Neutrophil (primary cell): ENCODE data around the gene GRIN2A.

Source experiments
- H3K27ac ChIP-seq: fragments of 200-600 bp; sonication (generic); 2 replicates; pipeline ENCODE4 v1.5.1; 2016; ENCODE audit warnings: mild to moderate bottlenecking, moderate library complexity
- H3K27me3 ChIP-seq: fragments of 200-600 bp; sonication (generic); 2 replicates; pipeline ENCODE4 v1.6.0; 2016; ENCODE audit warnings: mild to moderate bottlenecking
- H3K36me3 ChIP-seq: fragments of 200-600 bp; sonication (generic); 2 replicates; pipeline ENCODE4 v1.5.1; 2017
- H3K4me1 ChIP-seq, 2 experiments: fragments of 200-600 bp in 1 of 2; sonication (generic) in 1 of 2; 1 replicate in 1 of 2; 2 replicates in 1 of 2; pipeline versions ENCODE4 v1.5.1 to v1.6.1; 2013 to 2016; ENCODE audit warnings: low read depth in 1 of 2, low read length in 1 of 2, mild to moderate bottlenecking in 1 of 2, moderate library complexity in 1 of 2; ENCODE audit not compliant: control insufficient read depth in 1 of 2, insufficient read depth in 1 of 2
- H3K4me3 ChIP-seq, 2 experiments: fragments of 200-600 bp in 1 of 2; sonication (generic) in 1 of 2; 1 replicate in 1 of 2; 2 replicates in 1 of 2; pipeline ENCODE4 v1.5.1; 2013 to 2016; ENCODE audit warnings: low read depth in 1 of 2, low read length in 1 of 2, mild to moderate bottlenecking in 1 of 2, moderate library complexity in 1 of 2
- H3K9me3 ChIP-seq: fragments of 200-600 bp; sonication (generic); 2 replicates; pipeline ENCODE4 v1.5.1; 2016
- TF ChIP-seq, protein P1 (sequence below): fragments of 200-600 bp; sonication (generic); IDR thresholded peaks from 2 replicates; pipeline ENCODE4 v1.5.1; 2016; ENCODE audit warnings: antibody characterized with exemption

Gene GRIN2A

DNA sequence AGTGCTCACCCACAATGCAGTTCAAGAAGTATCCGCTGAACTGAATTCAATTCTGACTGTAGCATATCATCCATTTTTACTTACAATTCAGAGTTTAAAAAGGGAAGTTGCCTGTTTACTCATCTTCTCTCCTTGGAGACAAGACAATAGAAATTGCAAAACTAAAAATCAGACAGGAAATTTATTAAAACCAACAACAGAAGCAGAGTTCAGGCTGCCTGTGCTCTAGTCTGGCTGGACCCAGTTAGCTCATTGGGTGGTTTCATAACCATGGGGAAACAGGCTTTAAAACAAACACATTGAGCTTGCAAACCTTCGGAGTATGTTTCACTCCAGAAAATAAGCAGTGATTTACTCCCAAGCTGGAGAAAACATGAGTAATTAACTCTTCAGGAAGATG is 321.4 kb downstream of the GRIN2A start:
- no peak overlapping the region for H3K27ac ChIP-seq
- H3K4me1 ChIP-seq = no peaks in the 10 kb centered on the region
- no peaks in the 10 kb centered on the region for H3K36me3 ChIP-seq
- H3K27me3 ChIP-seq = no peaks in the 10 kb centered on the region
- no peak overlapping the region for H3K4me3 ChIP-seq
- H3K9me3 ChIP-seq = no peaks in the 10 kb centered on the region
- TF ChIP-seq, protein P1, sequence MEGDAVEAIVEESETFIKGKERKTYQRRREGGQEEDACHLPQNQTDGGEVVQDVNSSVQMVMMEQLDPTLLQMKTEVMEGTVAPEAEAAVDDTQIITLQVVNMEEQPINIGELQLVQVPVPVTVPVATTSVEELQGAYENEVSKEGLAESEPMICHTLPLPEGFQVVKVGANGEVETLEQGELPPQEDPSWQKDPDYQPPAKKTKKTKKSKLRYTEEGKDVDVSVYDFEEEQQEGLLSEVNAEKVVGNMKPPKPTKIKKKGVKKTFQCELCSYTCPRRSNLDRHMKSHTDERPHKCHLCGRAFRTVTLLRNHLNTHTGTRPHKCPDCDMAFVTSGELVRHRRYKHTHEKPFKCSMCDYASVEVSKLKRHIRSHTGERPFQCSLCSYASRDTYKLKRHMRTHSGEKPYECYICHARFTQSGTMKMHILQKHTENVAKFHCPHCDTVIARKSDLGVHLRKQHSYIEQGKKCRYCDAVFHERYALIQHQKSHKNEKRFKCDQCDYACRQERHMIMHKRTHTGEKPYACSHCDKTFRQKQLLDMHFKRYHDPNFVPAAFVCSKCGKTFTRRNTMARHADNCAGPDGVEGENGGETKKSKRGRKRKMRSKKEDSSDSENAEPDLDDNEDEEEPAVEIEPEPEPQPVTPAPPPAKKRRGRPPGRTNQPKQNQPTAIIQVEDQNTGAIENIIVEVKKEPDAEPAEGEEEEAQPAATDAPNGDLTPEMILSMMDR = no peak

DNA sequence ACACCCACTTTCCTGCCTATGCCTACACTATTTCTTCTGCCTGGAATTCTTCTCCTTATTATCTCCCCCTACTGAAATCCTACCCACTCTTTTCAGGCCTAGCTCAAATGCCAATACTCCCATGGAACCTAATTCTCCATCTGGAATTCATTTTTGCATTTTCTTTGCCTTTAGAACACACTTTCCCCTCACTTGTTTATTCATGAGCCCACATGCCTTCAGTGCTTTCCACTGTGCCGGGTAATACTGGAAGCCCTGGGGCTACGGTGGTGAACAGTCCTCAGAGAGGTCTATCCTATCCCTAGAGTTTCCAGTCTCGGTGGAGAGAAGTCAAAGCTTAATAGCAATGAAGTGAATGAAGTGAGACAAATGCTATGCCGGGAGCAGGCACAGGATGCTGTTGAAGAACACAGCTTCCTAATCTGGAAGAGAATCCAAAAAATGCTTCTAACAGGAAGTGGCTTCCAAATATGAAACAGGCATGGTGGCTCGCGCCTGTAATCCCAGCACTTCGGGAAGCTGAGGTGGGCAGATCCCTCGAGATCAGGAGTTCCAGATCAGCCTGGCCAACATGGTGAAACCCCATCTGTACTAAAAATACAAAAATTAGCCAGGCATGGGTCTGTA is 322.4 kb downstream of the GRIN2A start:
- Histone ChIP-seq H3K9me3 (no peaks in the 10 kb centered on the region), H3K4me3 (no peak overlapping the region), H3K4me1 (no peaks in the 10 kb centered on the region), H3K27me3 (no peaks in the 10 kb centered on the region), H3K27ac (no peak overlapping the region), H3K36me3 (no peaks in the 10 kb centered on the region)
- TF ChIP-seq, protein P1 = no peak

DNA sequence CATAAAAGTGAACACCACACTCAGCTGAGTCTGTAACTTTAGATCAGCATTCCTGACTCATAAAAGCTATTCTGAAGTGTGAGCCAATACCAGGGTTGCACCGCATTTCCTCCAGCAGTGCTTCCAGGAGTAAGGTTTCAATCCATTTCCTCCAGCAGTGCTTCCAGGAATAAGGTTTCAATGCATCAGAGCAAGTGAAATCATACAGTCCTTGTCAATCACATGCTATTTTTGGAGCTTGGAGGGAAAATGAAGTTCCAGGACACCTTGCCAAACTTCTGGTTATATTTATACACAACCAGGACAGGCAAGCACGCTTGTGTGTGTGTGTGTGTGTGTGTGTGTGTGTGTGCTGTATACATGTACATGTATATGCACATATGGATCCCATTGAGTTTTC is 327.6 kb downstream of the GRIN2A start:
- Histone ChIP-seq H3K4me3 (no peak overlapping the region), H3K4me1 (no peaks in the 10 kb centered on the region), H3K27ac (no peak overlapping the region), H3K27me3 (no peaks in the 10 kb centered on the region), H3K9me3 (no peaks in the 10 kb centered on the region), H3K36me3 (no peaks in the 10 kb centered on the region)
- TF ChIP-seq, protein P1 = no peak

DNA sequence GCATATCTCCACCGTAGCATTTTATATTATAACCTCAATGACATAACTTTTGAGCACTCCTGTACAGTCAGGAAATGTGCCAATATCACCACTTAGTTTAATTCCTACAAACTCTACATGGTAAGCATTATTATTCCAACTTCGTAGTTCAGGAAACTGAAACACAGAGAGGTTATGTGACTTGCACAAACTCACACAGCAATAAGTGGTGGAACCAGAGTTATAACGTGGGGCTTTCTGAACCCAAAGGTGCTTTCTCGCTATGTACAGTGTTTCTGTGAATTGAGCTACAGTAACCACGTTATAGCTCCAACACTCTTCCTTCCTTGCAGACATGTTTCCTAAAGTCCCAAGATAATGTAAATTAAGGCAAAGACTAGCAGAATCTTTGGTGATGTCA is 330.2 kb downstream of the GRIN2A start:
- H3K9me3 ChIP-seq = no peaks in the 10 kb centered on the region
- H3K36me3 ChIP-seq = no peaks in the 10 kb centered on the region
- TF ChIP-seq, protein P1 = no peak
- H3K4me1 ChIP-seq = no peaks in the 10 kb centered on the region
- no peak overlapping the region for H3K4me3 ChIP-seq
- no peaks in the 10 kb centered on the region for H3K27me3 ChIP-seq
- no peak overlapping the region for H3K27ac ChIP-seq

DNA sequence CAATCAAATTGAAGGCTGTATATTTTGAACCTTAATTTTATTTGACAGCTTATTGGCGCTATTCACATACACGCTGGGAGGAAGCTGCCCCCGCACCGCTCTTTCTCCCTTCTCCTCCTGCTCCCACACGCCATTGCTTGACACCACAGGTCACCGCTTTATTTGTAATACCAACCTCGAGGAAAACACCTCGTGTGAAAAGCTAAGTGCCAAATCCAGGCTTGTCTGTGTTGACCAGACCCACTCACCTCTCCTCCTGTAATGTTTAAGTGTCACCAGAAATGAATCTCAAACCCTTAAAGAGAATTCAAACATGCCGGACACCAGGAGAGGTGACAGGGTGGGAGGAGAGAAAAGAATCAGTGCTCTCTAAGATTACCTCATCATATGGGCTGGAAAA is 331.4 kb downstream of the GRIN2A start:
- H3K27ac ChIP-seq = no peak overlapping the region
- H3K4me3 ChIP-seq = no peak overlapping the region
- TF ChIP-seq, protein P1 = no peak
- no peaks in the 10 kb centered on the region for H3K4me1 ChIP-seq
- no peaks in the 10 kb centered on the region for H3K27me3 ChIP-seq
- H3K36me3 ChIP-seq = no peaks in the 10 kb centered on the region
- no peaks in the 10 kb centered on the region for H3K9me3 ChIP-seq
